Liver (tissue), 9 donors: ENCODE data around the gene TP73. TPM values are rescaled to one million over a fixed set of nuclear protein-coding genes. Genes with fewer than 3 reads are reported as not detected.

ENCODE experiments used
- DNase-seq: peaks from one replicate; pipeline ENCODE4 v3.0.0-alpha.2; 2017; ENCODE audit warnings: low spot score
- H3K27ac ChIP-seq, 2 donors: one replicate each; pipeline ENCODE4 v1.7.0; 2013; ENCODE audit warnings: inconsistent platforms in 2 of 2, low read length in 2 of 2, control low read depth in 1 of 2, low read depth in 1 of 2, mild to moderate bottlenecking in 1 of 2
- H3K27me3 ChIP-seq, 4 donors: one replicate each; pipeline versions ENCODE4 v1.6.1 to v1.7.0; 2013; ENCODE audit warnings: low read length in 3 of 4, inconsistent platforms in 1 of 4, mild to moderate bottlenecking in 1 of 4, moderate library complexity in 1 of 4; ENCODE audit not compliant: control insufficient read depth in 4 of 4, insufficient read depth in 4 of 4
- H3K36me3 ChIP-seq, 4 donors: one replicate each; pipeline versions ENCODE4 v1.6.1 to v1.7.0; 2013; ENCODE audit warnings: low read length in 3 of 4, mild to moderate bottlenecking in 3 of 4, low read depth in 1 of 4, moderate library complexity in 1 of 4; ENCODE audit not compliant: control insufficient read depth in 4 of 4, insufficient read depth in 3 of 4
- H3K4me1 ChIP-seq, 4 donors: one replicate each; pipeline versions ENCODE4 v1.6.1 to v1.7.0; 2013; ENCODE audit warnings: low read length in 3 of 4, mild to moderate bottlenecking in 3 of 4, moderate library complexity in 1 of 4; ENCODE audit not compliant: control insufficient read depth in 4 of 4, insufficient read depth in 4 of 4
- H3K4me3 ChIP-seq, 3 donors: one replicate each; pipeline versions ENCODE4 v1.6.1 to v1.7.0; 2013; ENCODE audit warnings: low read length in 3 of 3, control low read depth in 1 of 3, low read depth in 1 of 3, mild to moderate bottlenecking in 1 of 3
- H3K9ac ChIP-seq, 2 donors: one replicate each; pipeline ENCODE4 v1.7.0; 2013; ENCODE audit warnings: low read length in 2 of 2, mild to moderate bottlenecking in 2 of 2, moderate library complexity in 2 of 2, control low read depth in 1 of 2, low read depth in 1 of 2
- H3K9me3 ChIP-seq, 4 donors: one replicate each; pipeline versions ENCODE4 v1.6.1 to v1.7.0; 2013; ENCODE audit warnings: low read length in 3 of 4; ENCODE audit not compliant: control insufficient read depth in 4 of 4
- CTCF ChIP-seq: fragments of 150-350 bp; IDR thresholded peaks from 2 replicates; pipeline ENCODE4 v1.5.1; 2017; ENCODE audit warnings: improper control_type of control experiment, low read depth, low read length; ENCODE audit not compliant: missing input control
- EGR1 ChIP-seq, 2 donors: IDR thresholded peaks; 2 replicates each; pipeline ENCODE4 v1.6.1; 2016 to 2018; ENCODE audit warnings: antibody characterized with exemption in 2 of 2, low read depth in 2 of 2
- FOXA2 ChIP-seq: IDR thresholded peaks from 2 replicates; pipeline ENCODE4 v1.6.1; 2016; ENCODE audit warnings: antibody characterized with exemption
- GABPA ChIP-seq, 2 donors: IDR thresholded peaks in 1 of 2; conservative IDR thresholded peaks in 1 of 2; 2 replicates each; pipeline ENCODE4 v1.6.1; 2016; ENCODE audit warnings: antibody characterized with exemption in 2 of 2, mild to moderate bottlenecking in 1 of 2, moderate library complexity in 1 of 2
- HNF4A ChIP-seq, 2 donors: conservative IDR thresholded peaks; 2 replicates each; pipeline ENCODE4 v1.6.1; 2016; ENCODE audit warnings: antibody characterized with exemption in 2 of 2, mild to moderate bottlenecking in 2 of 2
- JUND ChIP-seq, 2 donors: IDR thresholded peaks; 2 replicates each; pipeline ENCODE4 v1.6.1; 2016; ENCODE audit warnings: antibody characterized with exemption in 2 of 2
- NR2F2 ChIP-seq: IDR thresholded peaks from 2 replicates; pipeline ENCODE4 v1.6.1; 2016; ENCODE audit warnings: antibody characterized with exemption
- RAD21 ChIP-seq, 2 donors: IDR thresholded peaks; 2 replicates each; pipeline ENCODE4 v1.6.1; 2016; ENCODE audit warnings: antibody characterized with exemption in 2 of 2, mild to moderate bottlenecking in 2 of 2
- REST ChIP-seq: IDR thresholded peaks from 2 replicates; pipeline ENCODE4 v1.6.1; 2016; ENCODE audit warnings: antibody characterized with exemption, mild to moderate bottlenecking
- RXRA ChIP-seq, 2 donors: IDR thresholded peaks; 2 replicates each; pipeline ENCODE4 v1.6.1; 2017 to 2018; ENCODE audit warnings: antibody characterized with exemption in 2 of 2, mild to moderate bottlenecking in 1 of 2
- SP1 ChIP-seq: IDR thresholded peaks from 2 replicates; pipeline ENCODE4 v1.6.1; 2018; ENCODE audit warnings: antibody characterized with exemption, mild to moderate bottlenecking
- TAF1 ChIP-seq: conservative IDR thresholded peaks from 2 replicates; pipeline ENCODE4 v1.6.1; 2016; ENCODE audit warnings: antibody characterized with exemption, mild to moderate bottlenecking
- YY1 ChIP-seq: IDR thresholded peaks from 2 replicates; pipeline ENCODE4 v1.6.1; 2016; ENCODE audit warnings: antibody characterized with exemption, mild to moderate bottlenecking
- WGBS: extraction: QIAGEN DNeasy Blood & Tissue Kit; methylation state at CpG from one replicate; pipeline ENCODE4 v1.1.7; 2013; 5-methylcytosine and 5-hydroxymethylcytosine counted together
- polyA plus RNA-seq, 2 donors: library from polyadenylated mRNA; stranded (reverse) in 1 of 2; unstranded in 1 of 2; fragments of 200-250 nt in 1 of 2; fragments of >200 nt in 1 of 2; fragmentation: Nextera tagmentation in 1 of 2; extraction: Ambion mirVana in 1 of 2; gene quantifications; one replicate each; pipeline versions ENCODE4 v1.2.1 to v1.2.3, GENCODE V29; 2013 to 2015
- total RNA-seq, 2 donors: library from RNA; depleted of rRNA; stranded (reverse); fragments of >200 nt; gene quantifications; one replicate each; pipeline ENCODE4 v1.2.3, GENCODE V29; 2014
- TF ChIP-seq, protein P1 (sequence below): IDR thresholded peaks from 2 replicates; pipeline ENCODE4 v1.6.1; 2016; ENCODE audit warnings: antibody characterized with exemption
- TF ChIP-seq, protein P2 (sequence below): IDR thresholded peaks from 2 replicates; pipeline ENCODE4 v1.6.1; 2016; ENCODE audit warnings: antibody characterized with exemption
- donor health status: healthy.
- donor health status: healthy.
- donor health status: healthy.
- donor health status: healthy.
- donor health status: healthy.

Gene TP73
- total and polyA plus RNA-seq, 4 donors: 0.08 to 0.29 (median 0.18) TPM

GRCh38 chr1:3681898-3682806 is 29.8 kb downstream of the TP73 start:
- DNase-seq: no peak
- no peaks in the 10 kb centered on the region for H3K27me3 ChIP-seq
- 94% methylated on average over 27 of the region's 27 CpGs for WGBS

DNA sequence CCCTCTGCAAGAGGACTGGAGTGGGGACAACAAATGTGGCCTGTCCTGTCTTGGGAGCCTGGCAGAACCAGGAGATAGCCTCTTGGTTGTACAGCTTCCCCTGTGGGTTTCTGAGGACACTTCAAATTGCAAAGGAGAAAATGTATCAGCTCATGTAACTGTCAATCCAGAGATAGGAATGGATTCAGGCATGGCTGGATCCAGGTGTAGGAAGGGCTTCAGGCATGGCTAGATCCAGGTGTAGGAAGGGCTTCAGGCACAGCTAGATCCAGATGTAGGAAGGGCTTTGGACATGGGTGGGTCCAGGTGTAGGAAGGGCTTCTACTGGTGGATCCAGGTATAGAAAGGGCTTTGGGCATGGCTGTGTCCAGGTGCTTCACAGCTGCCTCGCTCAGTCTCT is 30.9 kb downstream of the TP73 start:
- Histone ChIP-seq H3K9me3 (no peaks in the 10 kb centered on the region), H3K4me1 (no peaks in the 10 kb centered on the region), H3K9ac (no peak overlapping the region), H3K27me3 (no peaks in the 10 kb centered on the region), H3K4me3 (no peak overlapping the region), H3K36me3 (no peaks in the 10 kb centered on the region), H3K27ac (no peak overlapping the region)
- TF ChIP-seq RAD21 (IDR thresholded peaks at IDR 0.05): no peak
- DNase-seq: no peak
- 94% methylated on average over 1 of the region's 1 CpG for WGBS

More at GRCh38 chr1:3681898-3682806, 29.8 kb downstream of the TP73 start:
- no peaks in the 10 kb centered on the region for H3K9me3 ChIP-seq
- no peaks in the 10 kb centered on the region for H3K4me1 ChIP-seq
- H3K9ac ChIP-seq: no peak overlapping the region
- no peak overlapping the region for H3K27ac ChIP-seq
- H3K4me3 ChIP-seq: no peak overlapping the region
- no peak for TF ChIP-seq RXRA (IDR thresholded peaks at IDR 0.05)
- no peak for TF ChIP-seq REST
- no peak for TF ChIP-seq HNF4A (conservative IDR thresholded peaks at IDR 0.05)
- TF ChIP-seq NR2F2: no peak
- no peak for TF ChIP-seq JUND (IDR thresholded peaks at IDR 0.05)
- no peak for TF ChIP-seq TAF1
- no peak for TF ChIP-seq EGR1 (IDR thresholded peaks at IDR 0.05; ENCODE audit: low read depth in 2 of 2)
- no peak for TF ChIP-seq FOXA2
- H3K36me3 ChIP-seq: no peaks in the 10 kb centered on the region

GRCh38 chr1:3683992-3684391 is 31.7 kb downstream of the TP73 start:
- no peak for DNase-seq
- Histone ChIP-seq H3K4me3 (no peak overlapping the region), H3K9ac (no peak overlapping the region), H3K27me3 (no peaks in the 10 kb centered on the region), H3K36me3 (no peaks in the 10 kb centered on the region), H3K4me1 (no peaks in the 10 kb centered on the region), H3K9me3 (no peaks in the 10 kb centered on the region), H3K27ac (no peak overlapping the region)
- WGBS: 44% methylated on average over 26 of the region's 26 CpGs
- no peak for TF ChIP-seq REST
- TF ChIP-seq RXRA (IDR thresholded peaks at IDR 0.05): no peak
- no peak for TF ChIP-seq GABPA (IDR thresholded peaks at IDR 0.05 in 1 of 2, conservative IDR thresholded peaks at IDR 0.05 in 1 of 2)
- TF ChIP-seq, protein P1, sequence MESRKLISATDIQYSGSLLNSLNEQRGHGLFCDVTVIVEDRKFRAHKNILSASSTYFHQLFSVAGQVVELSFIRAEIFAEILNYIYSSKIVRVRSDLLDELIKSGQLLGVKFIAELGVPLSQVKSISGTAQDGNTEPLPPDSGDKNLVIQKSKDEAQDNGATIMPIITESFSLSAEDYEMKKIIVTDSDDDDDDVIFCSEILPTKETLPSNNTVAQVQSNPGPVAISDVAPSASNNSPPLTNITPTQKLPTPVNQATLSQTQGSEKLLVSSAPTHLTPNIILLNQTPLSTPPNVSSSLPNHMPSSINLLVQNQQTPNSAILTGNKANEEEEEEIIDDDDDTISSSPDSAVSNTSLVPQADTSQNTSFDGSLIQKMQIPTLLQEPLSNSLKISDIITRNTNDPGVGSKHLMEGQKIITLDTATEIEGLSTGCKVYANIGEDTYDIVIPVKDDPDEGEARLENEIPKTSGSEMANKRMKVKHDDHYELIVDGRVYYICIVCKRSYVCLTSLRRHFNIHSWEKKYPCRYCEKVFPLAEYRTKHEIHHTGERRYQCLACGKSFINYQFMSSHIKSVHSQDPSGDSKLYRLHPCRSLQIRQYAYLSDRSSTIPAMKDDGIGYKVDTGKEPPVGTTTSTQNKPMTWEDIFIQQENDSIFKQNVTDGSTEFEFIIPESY: no peak
- no peak for TF ChIP-seq RAD21 (IDR thresholded peaks at IDR 0.05)
- TF ChIP-seq YY1: no peak
- TF ChIP-seq JUND (IDR thresholded peaks at IDR 0.05): no peak
- TF ChIP-seq CTCF: no peak
- no peak for TF ChIP-seq NR2F2
- TF ChIP-seq HNF4A (conservative IDR thresholded peaks at IDR 0.05): no peak
- TF ChIP-seq SP1: no peak
- TF ChIP-seq, protein P2, sequence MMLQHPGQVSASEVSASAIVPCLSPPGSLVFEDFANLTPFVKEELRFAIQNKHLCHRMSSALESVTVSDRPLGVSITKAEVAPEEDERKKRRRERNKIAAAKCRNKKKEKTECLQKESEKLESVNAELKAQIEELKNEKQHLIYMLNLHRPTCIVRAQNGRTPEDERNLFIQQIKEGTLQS: no peak
